CD14-positive monocyte (primary cell): ENCODE results near the gene ACOT11. TPM values are rescaled to one million over a fixed set of nuclear protein-coding genes. Genes with fewer than 3 reads are reported as not detected.
A peak's percentile ranks its signal among the peaks of the same experiment; 100 is the strongest.

ENCODE experiments used
- DNase-seq, 3 donors: peaks; one replicate each; pipeline ENCODE4 v3.0.0-alpha.2; 2011 to 2022
- H2AFZ ChIP-seq: 2 replicates; pipeline ENCODE4 v1.6.0; 2012; ENCODE audit warnings: mild to moderate bottlenecking, low read depth, low read length, inconsistent platforms; ENCODE audit not compliant: insufficient read depth, poor library complexity, severe bottlenecking
- H3K27ac ChIP-seq, 2 donors: 1 replicate in 1 of 2; 2 replicates in 1 of 2; pipeline ENCODE4 v1.5.1; 2012 to 2013; ENCODE audit warnings: low read length in 2 of 2, control low read depth in 1 of 2, inconsistent platforms in 1 of 2, low read depth in 1 of 2, mild to moderate bottlenecking in 1 of 2
- H3K27me3 ChIP-seq, 2 donors: one replicate each; pipeline versions ENCODE4 v1.6.0 to v1.6.1; 2011 to 2013; ENCODE audit warnings: low read length in 2 of 2; ENCODE audit not compliant: control insufficient read depth in 2 of 2, insufficient read depth in 2 of 2
- H3K36me3 ChIP-seq, 2 donors: replicated peaks in 1 of 2; 1 replicate in 1 of 2; 2 replicates in 1 of 2; pipeline versions ENCODE4 v1.5.1 to v1.6.1; 2012 to 2013; ENCODE audit warnings: low read length in 2 of 2, control low read depth in 1 of 2, inconsistent platforms in 1 of 2, mild to moderate bottlenecking in 1 of 2; ENCODE audit not compliant: insufficient read depth in 2 of 2, control insufficient read depth in 1 of 2
- H3K4me1 ChIP-seq, 2 donors: 1 replicate in 1 of 2; 2 replicates in 1 of 2; pipeline versions ENCODE4 v1.5.1 to v1.6.1; 2012 to 2013; ENCODE audit warnings: low read length in 2 of 2, control low read depth in 1 of 2, inconsistent platforms in 1 of 2, mild to moderate bottlenecking in 1 of 2, moderate library complexity in 1 of 2; ENCODE audit not compliant: insufficient read depth in 2 of 2, control insufficient read depth in 1 of 2
- H3K4me2 ChIP-seq: replicated peaks from 2 replicates; pipeline ENCODE3; 2012; ENCODE audit warnings: low read length, moderate library complexity, mild to moderate bottlenecking; ENCODE audit not compliant: poor library complexity, severe bottlenecking; ENCODE audit errors: extremely low read depth
- H3K4me3 ChIP-seq, 3 experiments: fragments of 200-600 bp in 1 of 3; sonication (generic) in 1 of 3; replicated peaks in 1 of 3; 1 replicate in 2 of 3; 2 replicates in 1 of 3; pipeline ENCODE4 v1.5.1; 2011 to 2013; ENCODE audit warnings: low read length in 3 of 3, mild to moderate bottlenecking in 3 of 3, control low read depth in 2 of 3, low read depth in 2 of 3, inconsistent platforms in 1 of 3, moderate library complexity in 1 of 3
- H3K79me2 ChIP-seq: 2 replicates; pipeline ENCODE4 v1.6.0; 2012; ENCODE audit warnings: mild to moderate bottlenecking, control low read depth, inconsistent platforms, low read length, moderate library complexity; ENCODE audit not compliant: insufficient read depth
- H3K9ac ChIP-seq: 2 replicates; pipeline ENCODE4 v1.6.0; 2017; ENCODE audit warnings: low read length, mild to moderate bottlenecking; ENCODE audit not compliant: insufficient read depth, poor library complexity, severe bottlenecking
- H3K9me3 ChIP-seq, 2 donors: replicated peaks in 1 of 2; 1 replicate in 1 of 2; 2 replicates in 1 of 2; pipeline versions ENCODE4 v1.5.1 to v1.6.1; 2012 to 2013; ENCODE audit warnings: low read length in 2 of 2, control low read depth in 1 of 2; ENCODE audit not compliant: control insufficient read depth in 1 of 2, insufficient read depth in 1 of 2
- H4K20me1 ChIP-seq: 2 replicates; pipeline ENCODE4 v1.6.0; 2012; ENCODE audit warnings: mild to moderate bottlenecking, low read length, control low read depth, moderate library complexity; ENCODE audit not compliant: insufficient read depth
- H3K27ac Mint-ChIP-seq, 7 donors: one replicate each; pipeline ENCODE4 v1.8.0; 2020; ENCODE audit warnings: mild to moderate bottlenecking in 7 of 7, mixed read lengths in 7 of 7, moderate library complexity in 6 of 7, inconsistent platforms in 2 of 7
- H3K27me3 Mint-ChIP-seq, 3 donors: one replicate each; pipeline ENCODE4 v1.8.0; 2021 to 2022; ENCODE audit warnings: low read depth in 3 of 3, mild to moderate bottlenecking in 3 of 3, mixed read lengths in 3 of 3, moderate library complexity in 3 of 3, inconsistent platforms in 1 of 3
- H3K36me3 Mint-ChIP-seq, 2 donors: one replicate each; pipeline ENCODE4 v1.8.0; 2020; ENCODE audit warnings: mixed read lengths in 2 of 2, inconsistent platforms in 1 of 2, mild to moderate bottlenecking in 1 of 2
- H3K4me1 Mint-ChIP-seq: one replicate; pipeline ENCODE4 v1.8.0; 2020; ENCODE audit warnings: mild to moderate bottlenecking, mixed read lengths
- H3K4me3 Mint-ChIP-seq, 2 donors: one replicate each; pipeline ENCODE4 v1.8.0; 2020; ENCODE audit warnings: mild to moderate bottlenecking in 2 of 2, mixed read lengths in 2 of 2, moderate library complexity in 1 of 2
- H3K9me3 Mint-ChIP-seq, 7 donors: one replicate each; pipeline ENCODE4 v1.8.0; 2020 to 2022; ENCODE audit warnings: mixed read lengths in 7 of 7, mild to moderate bottlenecking in 6 of 7, moderate library complexity in 6 of 7, inconsistent platforms in 2 of 7
- CTCF ChIP-seq: fragments of 200-600 bp; IDR thresholded peaks from one replicate; pipeline ENCODE4 v1.8.0; 2022; ENCODE audit warnings: antibody characterized with exemption, mild to moderate bottlenecking
- WGBS: methylation state at CpG from one replicate; pipeline ENCODE4 v1.1.5; 2013; ENCODE audit warnings: missing lambda C conversion rate; ENCODE audit not compliant: insufficient coverage; 5-methylcytosine and 5-hydroxymethylcytosine counted together
- intact Hi-C, 2 donors: fragments of 100-400 bp; cut with micrococcal nuclease; formaldehyde crosslinking; loops; one replicate each; pipeline versions ENCODE4 v1.15.0 to v1.15.1; 2023
- polyA plus RNA-seq, 3 donors: library from polyadenylated mRNA; depleted of rRNA in 1 of 3; unstranded in 2 of 3; stranded (reverse) in 1 of 3; fragments of 300-500 nt in 2 of 3; fragments of >200 nt in 1 of 3; fragmentation: Illumina TruSeq in 2 of 3; gene quantifications; 1 replicate in 2 of 3; 2 replicates in 1 of 3; pipeline ENCODE4 v1.2.3, GENCODE V29; 2012 to 2021

Gene ACOT11
- polyA plus RNA-seq, 3 donors, result 0.18 to 2.1 (median 0.79) TPM

GRCh38 chr1:54571803-54572541 lies 23.9 kb downstream of the ACOT11 start:
- DNase-seq, result no peak
- H3K4me1 ChIP-seq, result peaks cover 24 to 26% of the 10 kb centered on the region in 2 donors
- H2AFZ ChIP-seq, result no peak overlapping the region
- H3K9me3 Mint-ChIP-seq, result no peaks in the 10 kb centered on the region
- H3K4me1 Mint-ChIP-seq, result peaks cover 30% of the 10 kb centered on the region
- H3K4me3 Mint-ChIP-seq, result no peak overlapping the region
- H3K36me3 ChIP-seq, result no peaks in the 10 kb centered on the region
- intact Hi-C loops, result no loop called here
- H3K9me3 ChIP-seq, result no peaks in the 10 kb centered on the region
- no peak for TF ChIP-seq CTCF
- no peak overlapping the region for H3K4me3 ChIP-seq
- peaks cover 0 to 2% of the 10 kb centered on the region in 2 donors for H3K36me3 Mint-ChIP-seq
- H3K27ac ChIP-seq, result no peak overlapping the region
- no peaks in the 10 kb centered on the region for H3K27me3 ChIP-seq
- peak overlapping the region; percentile 36 for H3K9ac ChIP-seq
- no peaks in the 10 kb centered on the region for H3K79me2 ChIP-seq
- H3K27ac Mint-ChIP-seq, result peak overlapping the region in 3 of 7 donors; percentile 1 to 38 (median 27)
- H4K20me1 ChIP-seq, result no peaks in the 10 kb centered on the region
- H3K4me2 ChIP-seq, result no peak overlapping the region
- WGBS, result 0% methylated on average over 6 of the region's 8 CpGs
- no peaks in the 10 kb centered on the region for H3K27me3 Mint-ChIP-seq

- 34% methylated on average over 3 of the region's 3 CpGs for WGBS
- intact Hi-C loops, result no loop called here
- H3K27ac ChIP-seq, result no peak overlapping the region
Observed at GRCh38 chr1:54572542-54572850, 24.5 kb downstream of the ACOT11 start.

More at GRCh38 chr1:54572542-54572850, 24.5 kb downstream of the ACOT11 start:
- no peak overlapping the region for H3K4me3 ChIP-seq
- H3K9ac ChIP-seq, result peak overlapping the region; percentile 36
- no peaks in the 10 kb centered on the region for H3K27me3 ChIP-seq
- peaks cover 26% of the 10 kb centered on the region for H3K4me1 Mint-ChIP-seq
- H3K36me3 ChIP-seq, result no peaks in the 10 kb centered on the region
- no peak for TF ChIP-seq CTCF
- peak overlapping the region in 1 of 7 donors; percentile 38 for H3K27ac Mint-ChIP-seq
- no peak overlapping the region for H3K4me2 ChIP-seq
- no peaks in the 10 kb centered on the region for H3K9me3 ChIP-seq
- peaks cover 22 to 24% of the 10 kb centered on the region in 2 donors for H3K4me1 ChIP-seq
- DNase-seq, result no peak
- H3K9me3 Mint-ChIP-seq, result no peaks in the 10 kb centered on the region
- H3K4me3 Mint-ChIP-seq, result no peak overlapping the region
- no peaks in the 10 kb centered on the region for H3K79me2 ChIP-seq
- H3K36me3 Mint-ChIP-seq, result peaks cover 0 to 2% of the 10 kb centered on the region in 2 donors
- H3K27me3 Mint-ChIP-seq, result no peaks in the 10 kb centered on the region
- no peak overlapping the region for H2AFZ ChIP-seq
- H4K20me1 ChIP-seq, result no peaks in the 10 kb centered on the region
